HG02642 (cell line): ENCODE measurements around the gene BOK.

Source experiments
- ATAC-seq: cut with Tn5 transposase; IDR thresholded peaks from one replicate; pipeline ENCODE4 v1.9.1; 2021; ENCODE audit warnings: mild to moderate bottlenecking; ENCODE audit not compliant: unreplicated experiment, poor library complexity

Gene BOK

GRCh38 chr2:241595600-241596140, 37.1 kb downstream of the BOK start:
- no peak for ATAC-seq

DNA sequence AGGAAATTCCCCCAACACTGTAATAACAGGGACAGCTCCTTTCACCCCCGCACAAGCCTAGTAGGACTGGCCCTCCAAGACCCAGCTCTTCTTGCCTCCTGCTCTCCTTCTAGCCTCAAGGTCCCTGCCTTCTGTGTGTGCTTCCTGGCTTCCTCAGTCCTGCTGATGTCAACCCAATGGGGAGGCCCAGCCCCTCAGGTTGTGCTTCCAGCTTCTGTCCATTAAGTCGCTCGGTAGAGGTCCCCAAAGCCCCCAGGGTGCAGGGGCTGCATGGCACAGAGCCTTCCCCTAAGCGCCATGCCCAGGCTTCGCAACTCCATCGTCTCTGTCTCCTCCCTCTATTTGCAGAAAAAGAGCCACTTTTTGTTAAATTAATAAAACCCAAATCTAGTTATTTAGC, 39.0 kb downstream of the BOK start:
- ATAC-seq: no peak

DNA sequence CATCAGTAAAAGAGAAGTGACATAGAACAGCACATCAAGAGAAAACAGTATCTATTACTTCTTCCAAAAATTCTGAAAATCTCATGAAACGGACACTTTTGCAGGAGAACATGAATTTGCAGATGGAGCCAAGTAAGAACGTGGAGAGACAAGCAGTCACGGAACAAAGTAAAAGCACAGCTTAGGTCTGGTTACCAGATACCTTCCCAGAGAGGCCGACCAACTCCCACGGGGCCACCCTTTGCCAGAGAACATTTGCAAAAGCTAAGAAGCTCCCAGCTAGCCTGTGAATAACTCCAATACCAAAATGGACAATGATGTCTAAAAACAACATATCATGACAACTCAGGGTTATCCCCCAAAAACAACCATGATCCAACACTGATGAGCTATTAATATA, 39.5 kb downstream of the BOK start:
- ATAC-seq: no peak

DNA sequence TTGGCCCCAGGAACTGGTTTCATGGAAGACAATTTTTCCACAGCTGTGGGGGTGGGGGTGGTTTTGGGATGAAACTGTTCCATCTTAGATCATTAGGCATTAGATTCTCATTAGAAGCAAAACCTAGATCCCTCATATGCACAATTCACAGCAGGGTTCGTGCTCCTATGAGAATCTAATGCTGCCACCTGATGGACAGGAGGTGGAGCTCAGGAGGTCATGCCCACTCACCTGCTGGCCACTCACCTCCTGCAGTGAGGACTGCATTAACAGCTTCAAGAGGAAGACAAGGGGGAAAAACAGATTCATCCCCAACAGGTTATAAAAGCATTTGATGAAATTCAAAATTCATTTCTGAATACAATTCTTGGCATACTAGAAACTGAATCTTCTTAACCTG, 39.9 kb downstream of the BOK start:
- no peak for ATAC-seq

DNA sequence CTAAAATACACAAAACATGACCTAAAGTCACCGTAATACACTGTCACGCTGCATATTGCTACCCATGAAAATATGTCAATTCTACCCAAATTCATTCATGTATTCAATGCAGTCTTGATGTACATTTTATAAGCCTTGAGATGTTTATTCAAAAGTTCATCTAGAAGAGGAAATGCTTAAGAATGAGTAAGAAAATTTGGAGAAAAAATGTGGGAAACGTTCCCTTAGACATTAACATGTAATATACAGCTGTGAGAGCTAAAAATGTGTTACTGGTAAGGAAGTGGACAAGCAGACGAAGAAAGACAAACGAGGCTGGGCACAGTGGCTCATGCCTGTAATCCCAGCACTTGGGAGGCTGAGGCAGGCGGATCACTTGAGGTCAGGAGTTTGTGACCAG, 41.1 kb downstream of the BOK start:
- ATAC-seq: no peak

GRCh38 chr2:241601841-241602240, 43.3 kb downstream of the BOK start:
- no peak for ATAC-seq

DNA sequence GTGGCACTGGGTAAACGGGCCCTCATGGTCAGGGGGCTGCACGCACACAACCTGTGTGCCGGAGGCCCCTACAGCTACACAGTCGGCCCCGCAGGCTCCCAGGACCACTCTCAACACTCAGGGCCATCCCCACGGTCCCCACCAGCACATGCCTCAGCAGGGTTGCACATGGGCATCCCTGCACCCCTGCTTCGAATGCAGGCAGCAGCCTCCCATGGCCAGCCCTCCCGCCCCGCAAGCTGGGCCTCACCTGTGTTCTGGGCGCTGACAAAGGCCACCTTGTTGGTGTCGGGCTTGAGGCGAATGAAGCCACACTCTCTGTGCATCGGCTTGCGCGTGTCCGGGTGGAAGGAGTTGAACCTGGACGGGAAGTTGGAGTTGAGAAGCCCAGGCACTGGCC, 44.2 kb downstream of the BOK start:
- no peak for ATAC-seq

- no peak for ATAC-seq
Measured at GRCh38 chr2:241603686-241604085, 45.1 kb downstream of the BOK start.

DNA sequence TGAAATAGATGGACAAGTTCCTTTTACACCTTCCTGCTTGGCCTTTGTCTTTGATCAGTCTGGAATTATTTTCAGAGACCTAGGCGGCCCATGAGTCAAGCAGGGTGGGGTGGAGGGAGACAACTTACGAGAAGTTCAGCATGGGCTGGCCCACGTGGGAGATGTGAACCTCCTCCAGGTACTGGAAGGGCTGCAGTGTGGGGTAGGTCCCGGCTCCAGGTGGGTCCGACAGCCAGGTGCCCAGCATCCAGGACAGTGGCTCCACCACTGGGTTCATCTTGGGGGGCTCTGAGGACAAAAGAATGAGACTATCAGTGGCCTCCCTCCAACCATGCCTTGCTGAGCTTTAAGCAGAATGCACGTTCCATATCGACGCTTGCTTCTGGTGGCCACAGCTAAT, 47.6 kb downstream of the BOK start:
- ATAC-seq: no peak

GRCh38 chr2:241607162-241607885, 48.8 kb downstream of the BOK start:
- ATAC-seq: no peak

GRCh38 chr2:241608881-241609280, 50.3 kb downstream of the BOK start:
- ATAC-seq: no peak

GRCh38 chr2:241609859-241610793, 51.6 kb downstream of the BOK start:
- peak; percentile 94 for ATAC-seq

- no peak for ATAC-seq
Measured at GRCh38 chr2:241611062-241611461, 52.5 kb downstream of the BOK start.

- ATAC-seq: no peak
Measured at GRCh38 chr2:241612156-241613016, 53.8 kb downstream of the BOK start.

DNA sequence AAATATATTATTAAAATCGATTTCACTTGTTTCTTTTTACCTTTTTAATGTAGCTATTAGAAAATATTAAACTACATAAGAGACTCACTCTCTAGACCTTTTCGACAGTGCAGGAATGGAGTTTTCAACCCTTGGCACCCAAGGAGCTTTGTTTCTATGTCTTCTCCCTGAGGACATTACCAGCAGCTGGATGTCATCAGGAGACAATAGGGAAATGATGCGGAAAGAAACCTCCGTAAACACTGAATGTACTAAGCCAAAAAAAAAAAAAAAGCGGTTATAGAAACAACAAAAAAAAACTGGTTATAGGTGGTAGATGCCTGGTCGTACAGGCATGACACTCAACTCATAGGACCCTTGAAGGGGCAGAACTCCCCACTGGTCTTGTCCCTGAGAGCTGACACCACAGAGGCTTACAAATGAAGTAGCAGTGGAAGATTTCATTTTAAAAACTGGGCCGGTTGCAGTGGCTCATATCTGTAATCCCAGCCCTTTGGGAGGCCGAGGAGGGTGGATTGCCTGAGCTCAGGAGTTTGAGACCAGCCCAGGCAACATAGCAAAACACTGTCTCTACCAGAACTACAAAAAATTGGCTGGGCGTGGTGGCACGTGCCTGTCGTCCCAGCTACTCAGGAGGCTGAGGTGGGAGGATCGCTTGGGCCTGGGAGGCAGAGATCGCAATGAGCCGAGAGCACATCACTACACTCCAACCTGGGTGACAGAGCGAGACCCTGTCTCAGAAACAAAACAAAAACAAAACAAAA, 54.7 kb downstream of the BOK start:
- no peak for ATAC-seq

- ATAC-seq: no peak
Measured at GRCh38 chr2:241615041-241615440, 56.5 kb downstream of the BOK start.

- ATAC-seq: no peak
Measured at GRCh38 chr2:241615522-241616052, 57.0 kb downstream of the BOK start.

DNA sequence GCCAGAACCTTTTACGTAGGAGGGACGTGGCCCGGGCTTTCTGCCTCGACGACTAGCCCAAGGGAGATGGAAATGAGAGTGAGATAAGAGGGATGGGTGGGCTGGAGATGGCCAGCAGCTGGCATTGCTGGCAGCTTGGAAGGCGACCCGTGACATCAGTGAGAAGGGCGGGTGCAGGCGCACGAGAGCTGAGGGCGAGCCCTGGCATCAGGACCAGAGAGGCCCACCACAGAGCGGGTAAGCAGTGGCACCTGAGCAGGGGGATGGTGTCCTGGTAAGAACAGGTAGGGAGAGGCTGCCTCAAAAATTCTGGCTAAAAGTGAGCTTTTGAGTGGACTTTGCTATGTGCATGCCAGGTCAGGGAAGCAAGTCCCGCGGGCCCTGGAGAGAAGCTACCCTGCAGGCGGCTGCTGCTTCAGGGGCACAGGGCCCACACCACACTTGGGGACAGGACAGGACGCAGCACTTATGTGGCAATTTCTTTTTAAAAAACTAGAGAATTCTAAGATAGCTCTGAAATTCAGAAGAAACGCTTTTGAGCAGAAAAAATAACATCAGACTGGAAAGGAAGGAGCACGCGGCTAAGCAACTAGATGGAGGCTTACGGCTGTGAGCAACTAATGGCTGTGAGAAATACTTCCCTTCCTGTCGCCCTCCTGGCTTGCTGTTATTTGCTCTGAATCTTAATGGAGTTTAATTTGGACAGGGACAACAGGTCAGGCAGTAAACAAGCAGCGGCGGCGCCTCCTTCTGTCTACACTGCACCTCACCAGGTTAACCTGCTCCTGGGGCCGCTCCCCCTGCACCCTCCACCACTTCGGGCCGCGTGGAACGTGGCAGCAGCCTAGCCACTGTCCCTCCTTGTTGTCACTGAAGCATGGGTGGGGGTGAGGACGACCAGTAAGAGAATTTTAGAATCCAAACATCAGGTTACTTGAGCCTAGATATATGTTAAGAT, 57.9 kb downstream of the BOK start:
- ATAC-seq: no peak
